Colonic mucosa (tissue), 4 donors: ENCODE measurements around the gene DIO3. TPM values are rescaled to one million over a fixed set of nuclear protein-coding genes. Genes with fewer than 3 reads are reported as not detected.

Experiments
- DNase-seq: peaks from one replicate; pipeline ENCODE4 v3.0.0-alpha.2; 2020
- H3K27ac ChIP-seq: fragments of 200-600 bp; one replicate; pipeline ENCODE4 v1.8.0; 2021
- H3K27me3 ChIP-seq: fragments of 200-600 bp; one replicate; pipeline ENCODE4 v1.8.0; 2021
- H3K36me3 ChIP-seq: fragments of 200-600 bp; one replicate; pipeline ENCODE4 v1.8.0; 2021
- H3K4me1 ChIP-seq: fragments of 200-600 bp; one replicate; pipeline ENCODE4 v1.8.0; 2021; ENCODE audit warnings: mild to moderate bottlenecking
- H3K4me3 ChIP-seq: fragments of 200-600 bp; one replicate; pipeline ENCODE4 v1.8.0; 2021
- H3K9ac ChIP-seq, 2 donors: one replicate each; pipeline ENCODE4 v1.7.0; 2013; ENCODE audit warnings: control low read depth in 2 of 2, low read depth in 2 of 2, low read length in 2 of 2
- H3K9me3 ChIP-seq: fragments of 200-600 bp; one replicate; pipeline ENCODE4 v1.8.0; 2021
- intact Hi-C: fragments of 100-400 bp; cut with DNase I; formaldehyde crosslinking; loops from one replicate; pipeline ENCODE4 v1.14.1; 2022
- total RNA-seq, 2 donors: library from RNA; stranded (reverse); fragmentation: NEBNext Ultra II Directional in 1 of 2; extraction: Animal tissue kit (Norgen Biotek cat#: 25700) in 1 of 2; gene quantifications; one replicate each; pipeline ENCODE4 v1.2.1, GENCODE V29; 2021
- TF ChIP-seq, protein P1 (sequence below): fragments of 200-600 bp; IDR thresholded peaks from one replicate; pipeline ENCODE4 v1.8.0; 2022; ENCODE audit warnings: antibody characterized with exemption, mild to moderate bottlenecking
- donor health status: healthy.
- donor health status: DM: no; HTN: no; CAD: no.
- donor health status: DM: no; HTN: no; CAD: no.

DIO3 gene
- total RNA-seq, 2 donors from 2014 or later, result 0.16 to 0.35 TPM

DNA sequence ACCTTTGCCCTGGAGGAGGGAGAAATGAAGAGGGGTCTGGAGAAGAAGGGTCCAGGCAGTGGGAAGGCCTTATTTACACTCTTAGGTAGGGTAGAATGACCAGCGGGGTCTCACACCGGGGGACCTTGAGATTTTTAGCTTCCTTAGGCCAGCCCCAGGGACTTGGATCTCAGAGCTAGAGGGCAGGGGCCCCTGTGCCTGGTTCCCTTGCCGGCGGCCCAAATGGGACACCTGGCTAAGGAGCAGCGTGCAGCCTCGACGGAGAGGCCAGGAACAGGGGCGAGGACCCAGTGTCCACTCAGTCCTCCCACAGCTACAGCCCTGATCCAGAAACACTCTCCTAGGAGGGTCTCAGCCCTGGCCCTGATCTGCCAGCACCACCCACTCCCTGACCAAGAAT lies 41.8 kb downstream of the DIO3 start:
- no peaks in the 10 kb centered on the region for H3K4me1 ChIP-seq
- H3K36me3 ChIP-seq, result no peaks in the 10 kb centered on the region
- H3K9ac ChIP-seq, result no peak overlapping the region
- TF ChIP-seq, protein P1, sequence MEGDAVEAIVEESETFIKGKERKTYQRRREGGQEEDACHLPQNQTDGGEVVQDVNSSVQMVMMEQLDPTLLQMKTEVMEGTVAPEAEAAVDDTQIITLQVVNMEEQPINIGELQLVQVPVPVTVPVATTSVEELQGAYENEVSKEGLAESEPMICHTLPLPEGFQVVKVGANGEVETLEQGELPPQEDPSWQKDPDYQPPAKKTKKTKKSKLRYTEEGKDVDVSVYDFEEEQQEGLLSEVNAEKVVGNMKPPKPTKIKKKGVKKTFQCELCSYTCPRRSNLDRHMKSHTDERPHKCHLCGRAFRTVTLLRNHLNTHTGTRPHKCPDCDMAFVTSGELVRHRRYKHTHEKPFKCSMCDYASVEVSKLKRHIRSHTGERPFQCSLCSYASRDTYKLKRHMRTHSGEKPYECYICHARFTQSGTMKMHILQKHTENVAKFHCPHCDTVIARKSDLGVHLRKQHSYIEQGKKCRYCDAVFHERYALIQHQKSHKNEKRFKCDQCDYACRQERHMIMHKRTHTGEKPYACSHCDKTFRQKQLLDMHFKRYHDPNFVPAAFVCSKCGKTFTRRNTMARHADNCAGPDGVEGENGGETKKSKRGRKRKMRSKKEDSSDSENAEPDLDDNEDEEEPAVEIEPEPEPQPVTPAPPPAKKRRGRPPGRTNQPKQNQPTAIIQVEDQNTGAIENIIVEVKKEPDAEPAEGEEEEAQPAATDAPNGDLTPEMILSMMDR, result no peak
- DNase-seq, result no peak
- H3K9me3 ChIP-seq, result no peaks in the 10 kb centered on the region
- H3K27me3 ChIP-seq, result no peaks in the 10 kb centered on the region
- no peak overlapping the region for H3K4me3 ChIP-seq
- intact Hi-C loops, result no loop called here
- H3K27ac ChIP-seq, result no peak overlapping the region

DNA sequence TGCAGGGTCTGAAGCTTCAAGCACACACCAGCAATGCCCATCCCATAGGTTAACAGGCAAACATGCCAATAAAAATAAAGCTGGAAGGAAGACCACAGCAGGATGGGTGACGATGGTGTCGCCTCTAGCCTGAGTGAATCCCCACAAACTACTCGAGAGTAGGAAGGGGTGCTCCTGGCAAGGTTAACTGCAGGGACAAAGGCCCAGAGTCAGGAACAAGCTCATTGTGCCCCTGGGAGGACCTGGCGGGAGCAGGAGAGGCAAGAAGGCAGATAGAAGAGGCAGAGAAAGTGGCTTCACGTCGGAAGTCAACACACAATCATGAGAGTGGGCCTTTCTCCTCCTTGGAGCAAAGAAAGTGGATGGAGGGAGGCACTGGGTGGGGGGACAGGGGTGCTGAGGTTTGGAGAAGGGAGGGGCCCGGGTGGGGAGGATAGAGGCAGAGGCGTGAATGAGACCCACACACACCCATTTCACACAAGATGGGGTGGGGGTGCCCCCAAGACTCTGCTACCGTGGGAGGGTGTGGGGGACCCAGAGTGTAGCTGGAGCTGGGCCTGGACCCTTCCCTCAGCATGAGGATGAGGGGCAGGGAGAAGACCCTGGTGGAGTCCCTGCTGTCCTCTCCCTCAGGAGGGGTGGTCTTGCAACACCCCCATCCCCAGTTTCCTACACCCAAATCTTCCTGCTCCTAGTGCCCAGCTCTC lies 43.1 kb downstream of the DIO3 start:
- Histone ChIP-seq H3K4me1 (no peaks in the 10 kb centered on the region), H3K27me3 (no peaks in the 10 kb centered on the region), H3K9ac (no peak overlapping the region), H3K4me3 (no peak overlapping the region), H3K27ac (no peak overlapping the region), H3K36me3 (no peaks in the 10 kb centered on the region), H3K9me3 (no peaks in the 10 kb centered on the region)
- DNase-seq, result no peak
- TF ChIP-seq, protein P1, result no peak
- intact Hi-C loops, result no loop called here

DNA sequence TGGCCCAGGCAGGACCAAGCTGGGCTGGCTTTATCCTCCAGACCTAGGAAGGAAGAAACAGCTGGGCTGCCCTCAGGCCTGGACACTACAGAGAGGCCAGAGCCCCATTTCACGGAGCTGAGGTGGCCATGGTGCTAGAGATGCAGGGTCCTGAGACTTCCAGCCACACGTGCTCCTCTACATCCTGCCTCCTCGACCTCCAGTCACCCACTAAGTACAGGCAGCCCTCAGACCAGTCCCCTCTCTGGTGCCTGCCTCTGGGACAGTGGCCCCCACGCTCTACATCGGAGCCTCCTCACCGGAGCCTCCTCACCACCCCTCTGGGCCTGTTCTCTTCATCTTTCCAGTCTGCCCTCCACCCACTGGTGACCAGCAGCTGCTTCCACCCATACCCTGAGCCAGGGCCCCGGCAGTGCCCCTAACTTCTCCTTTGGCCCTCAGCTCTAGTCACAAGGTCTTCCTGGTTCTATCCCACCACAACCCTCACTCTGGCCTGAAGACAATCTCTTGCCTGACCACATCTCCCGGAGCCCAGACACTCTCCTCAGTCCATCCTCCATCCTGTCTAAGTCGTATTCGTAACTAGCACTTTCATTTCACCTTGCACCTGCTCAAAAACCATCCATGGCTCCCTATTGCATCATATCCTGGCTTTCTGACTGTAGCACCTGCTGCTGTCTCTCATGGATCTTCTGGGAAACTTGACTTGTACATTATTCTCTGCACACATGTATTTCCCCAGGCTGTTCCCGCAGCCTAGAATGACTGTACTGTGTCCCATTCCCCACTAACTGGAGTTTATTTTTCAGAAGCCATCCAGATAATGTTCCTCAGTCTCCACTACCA lies 43.9 kb downstream of the DIO3 start:
- no peaks in the 10 kb centered on the region for H3K4me1 ChIP-seq
- intact Hi-C loops, result no loop called here
- H3K4me3 ChIP-seq, result no peak overlapping the region
- no peaks in the 10 kb centered on the region for H3K9me3 ChIP-seq
- no peak overlapping the region for H3K27ac ChIP-seq
- no peak overlapping the region for H3K9ac ChIP-seq
- TF ChIP-seq, protein P1, result no peak
- H3K27me3 ChIP-seq, result no peaks in the 10 kb centered on the region
- DNase-seq, result no peak
- no peaks in the 10 kb centered on the region for H3K36me3 ChIP-seq

DNA sequence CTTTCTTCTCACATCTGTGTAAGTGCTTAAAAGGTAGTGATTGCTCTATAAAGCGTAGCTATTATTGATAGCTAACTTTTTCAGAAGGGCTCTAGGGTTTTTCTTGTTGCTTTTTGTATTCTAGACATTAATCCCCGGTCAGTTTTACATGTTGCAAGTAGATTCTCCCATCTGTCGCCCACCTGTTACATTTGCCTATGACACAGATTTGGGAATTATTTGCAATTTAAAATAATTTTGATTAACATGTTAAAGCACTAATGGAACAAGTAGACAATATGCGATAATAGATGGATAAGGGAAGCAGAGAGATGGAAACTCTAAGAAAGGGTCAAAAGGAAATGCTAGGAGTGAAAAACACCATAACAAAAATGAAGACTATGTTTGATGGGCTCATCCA lies 44.5 kb downstream of the DIO3 start:
- Histone ChIP-seq H3K36me3 (no peaks in the 10 kb centered on the region), H3K9me3 (no peaks in the 10 kb centered on the region), H3K9ac (no peak overlapping the region), H3K4me3 (no peak overlapping the region), H3K27me3 (no peaks in the 10 kb centered on the region), H3K4me1 (no peaks in the 10 kb centered on the region), H3K27ac (no peak overlapping the region)
- no peak for DNase-seq
- intact Hi-C loops, result no loop called here
- TF ChIP-seq, protein P1, result no peak

Other genes starting within 250 kb of the DIO3 start
- 100 to 1,000 TPM; 146 to 153 TPM for gene PPP2R5C, start 200.2 kb downstream of the DIO3 start, total RNA-seq